Hematopoietic multipotent progenitor cell treated with erythropoietin and hydrocortisone succinate and interleukin-3 and kit ligand, for 15 days (in vitro differentiated cells): ENCODE measurements around the gene TMEM205.

Experiments used
- DNase-seq: peaks from one replicate; pipeline ENCODE4 v3.0.0-alpha.2; 2015; ENCODE audit warnings: low spot score

Gene TMEM205

GRCh38 chr19:11299946-11300810 lies 45.9 kb downstream of the TMEM205 start:
- no peak for DNase-seq

- DNase-seq = no peak
Measured at GRCh38 chr19:11296264-11296663, 49.8 kb downstream of the TMEM205 start.

- no peak for DNase-seq
Measured at GRCh38 chr19:11295665-11296245, 50.3 kb downstream of the TMEM205 start, which contains the start of gene TSPAN16. TSPAN16 (plus strand) TSS chr19:11296160; CDS start chr19:11296298, 138 bp downstream.

- DNase-seq = no peak
Measured at GRCh38 chr19:11295180-11295579, 50.9 kb downstream of the TMEM205 start.

GRCh38 chr19:11293433-11294389 lies 52.4 kb downstream of the TMEM205 start:
- DNase-seq = peak; percentile 62
